GM13976 (cell line): Measurements from ENCODE around the gene ANKRD63.

Experiments
- DNase-seq: peaks from one replicate; pipeline ENCODE4 v3.0.0; 2012; ENCODE audit warnings: low spot score
- in situ Hi-C: fragments of 300-500 bp; cut with MboI; formaldehyde crosslinking; loops from one replicate; pipeline ENCODE4 v1.12.0; 2022; ENCODE audit warnings: low sequenced_read_pairs, mixed read lengths, inconsistent platforms; ENCODE audit not compliant: unreplicated experiment
- TF ChIP-seq, protein P1 (sequence below): IDR thresholded peaks from 2 replicates; pipeline ENCODE4 v1.5.1; 2012; ENCODE audit warnings: borderline replicate concordance, mild to moderate bottlenecking; ENCODE audit not compliant: insufficient read depth; ENCODE audit errors: extremely low read depth, missing control alignments, control extremely low read depth

Gene ANKRD63

DNA sequence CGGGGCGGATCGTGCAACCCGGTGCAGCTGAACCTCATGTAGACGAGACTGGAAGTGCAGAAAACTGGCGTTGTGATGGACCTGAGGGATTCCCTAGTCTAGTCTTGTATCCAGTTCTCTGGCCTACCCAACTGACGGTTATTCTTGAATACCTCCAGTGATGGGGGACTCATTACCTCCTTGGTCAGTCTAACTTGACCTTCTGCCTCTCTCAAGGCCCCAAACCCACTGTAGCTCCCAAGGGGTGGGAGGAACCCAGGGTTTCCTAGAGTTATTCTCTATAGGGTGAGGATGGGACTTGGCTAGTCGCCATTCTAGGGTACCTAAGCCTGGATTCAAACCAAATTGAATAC lies 32.6 kb downstream of the ANKRD63 start:
- in situ Hi-C loops = loop anchor here (25.0 kb wide), 1 partner anchor 463 kb away; the partner anchor contains the start of gene FSIP1
- DNase-seq = no peak

GRCh38 chr15:40249477-40250303 lies 33.2 kb downstream of the ANKRD63 start:
- in situ Hi-C loops = loop anchor here (25.0 kb wide), 1 partner anchor 462 kb away; the partner anchor contains the start of gene FSIP1
- TF ChIP-seq, protein P1, sequence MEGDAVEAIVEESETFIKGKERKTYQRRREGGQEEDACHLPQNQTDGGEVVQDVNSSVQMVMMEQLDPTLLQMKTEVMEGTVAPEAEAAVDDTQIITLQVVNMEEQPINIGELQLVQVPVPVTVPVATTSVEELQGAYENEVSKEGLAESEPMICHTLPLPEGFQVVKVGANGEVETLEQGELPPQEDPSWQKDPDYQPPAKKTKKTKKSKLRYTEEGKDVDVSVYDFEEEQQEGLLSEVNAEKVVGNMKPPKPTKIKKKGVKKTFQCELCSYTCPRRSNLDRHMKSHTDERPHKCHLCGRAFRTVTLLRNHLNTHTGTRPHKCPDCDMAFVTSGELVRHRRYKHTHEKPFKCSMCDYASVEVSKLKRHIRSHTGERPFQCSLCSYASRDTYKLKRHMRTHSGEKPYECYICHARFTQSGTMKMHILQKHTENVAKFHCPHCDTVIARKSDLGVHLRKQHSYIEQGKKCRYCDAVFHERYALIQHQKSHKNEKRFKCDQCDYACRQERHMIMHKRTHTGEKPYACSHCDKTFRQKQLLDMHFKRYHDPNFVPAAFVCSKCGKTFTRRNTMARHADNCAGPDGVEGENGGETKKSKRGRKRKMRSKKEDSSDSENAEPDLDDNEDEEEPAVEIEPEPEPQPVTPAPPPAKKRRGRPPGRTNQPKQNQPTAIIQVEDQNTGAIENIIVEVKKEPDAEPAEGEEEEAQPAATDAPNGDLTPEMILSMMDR = no peak
- DNase-seq = no peak

More for the DNA sequence above, 32.6 kb downstream of the ANKRD63 start:
- TF ChIP-seq, protein P1 = no peak

GRCh38 chr15:40248006-40248783 lies 34.7 kb downstream of the ANKRD63 start:
- TF ChIP-seq, protein P1 = no peak
- in situ Hi-C loops = no loop called here

DNA sequence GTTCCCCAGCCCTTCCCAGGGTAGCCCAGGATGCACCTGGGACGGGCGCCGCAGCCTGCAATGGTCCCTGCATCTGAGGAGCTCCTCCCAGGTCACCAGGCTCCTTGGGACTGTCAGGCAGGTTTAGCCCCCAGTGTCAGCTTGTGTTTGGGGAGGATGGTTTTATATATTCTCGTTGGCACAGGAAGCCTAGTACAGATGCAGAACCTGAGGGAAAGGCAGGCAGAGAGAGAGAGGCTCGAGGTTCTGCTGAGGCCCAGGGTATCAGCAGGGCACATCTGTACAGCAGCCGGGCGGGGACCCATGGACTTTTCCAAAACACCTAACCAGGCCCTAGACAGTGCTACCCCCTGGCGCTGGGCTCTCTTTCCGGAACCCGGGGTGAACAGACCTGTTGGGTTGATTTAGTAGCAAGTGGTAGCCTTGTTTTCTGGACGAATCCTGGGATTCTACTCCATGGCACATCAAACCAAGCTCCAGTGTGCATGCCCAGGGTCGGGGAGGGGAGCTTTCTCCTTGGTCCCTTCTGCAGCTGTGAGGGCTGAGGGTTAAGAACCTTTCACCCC lies 35.4 kb downstream of the ANKRD63 start:
- no peak for DNase-seq
- in situ Hi-C loops = no loop called here

More at GRCh38 chr15:40248006-40248783, 34.7 kb downstream of the ANKRD63 start:
- no peak for DNase-seq

GRCh38 chr15:40246496-40247280 lies 36.2 kb downstream of the ANKRD63 start:
- in situ Hi-C loops = no loop called here
- DNase-seq = no peak
- TF ChIP-seq, protein P1 = no peak

More for the DNA sequence above, 35.4 kb downstream of the ANKRD63 start:
- TF ChIP-seq, protein P1 = no peak
